Endothelial cell of umbilical vein (primary cell): ENCODE data around the gene PIP4K2C. TPM values are rescaled to one million over a fixed set of nuclear protein-coding genes. Genes with fewer than 3 reads are reported as not detected.

Experiments used
- BruUV-seq: library from RNA; stranded (reverse); fragments of 400-500 nt; replicated peaks from 2 replicates; lab custom pipeline; 2021; lab: Mats Ljungman, UMichigan
- CTCF ChIA-PET: fragments of 300-600, 350-600 bp; sonication (Branson Sonifier 250); formaldehyde crosslinking; loops from one replicate; lab custom pipeline; 2021; ENCODE audit warnings: antibody characterized with exemption, inconsistent platforms; lab: Charles Lee
- POLR2A ChIA-PET: fragments of 300-600, 350-600 bp; sonication (Branson Sonifier 250); formaldehyde crosslinking; loops from one replicate; lab custom pipeline; 2021; ENCODE audit warnings: antibody characterized with exemption, inconsistent platforms; lab: Charles Lee
- DNase-seq: peaks from one replicate; pipeline ENCODE4 v3.0.0-alpha.2; 2011; ENCODE audit warnings: low read depth, low spot score
- FAIRE-seq: peaks from 2 replicates; lab custom pipeline; 2011; peaks lifted over from hg19 to GRCh38; lab: Jason Lieb, UNC
- H2AFZ ChIP-seq: 2 replicates; pipeline ENCODE4 v1.6.0; 2012; ENCODE audit warnings: low read depth, low read length, control low read depth, inconsistent platforms
- H3K27ac ChIP-seq: 2 replicates; pipeline ENCODE4 v1.5.1; 2011; ENCODE audit warnings: low read depth, mild to moderate bottlenecking, control low read depth, low read length, moderate library complexity; ENCODE audit not compliant: insufficient read depth
- H3K27me3 ChIP-seq, 2 experiments: 2 replicates each; pipeline versions ENCODE4 v1.6.0 to v1.6.1; 2011; ENCODE audit warnings: low read length in 2 of 2, mixed read lengths in 1 of 2; ENCODE audit not compliant: control insufficient read depth in 2 of 2, insufficient read depth in 2 of 2
- H3K36me3 ChIP-seq, 2 experiments: 2 replicates in 1 of 2; 3 replicates in 1 of 2; pipeline ENCODE4 v1.5.1; 2011; ENCODE audit warnings: low read length in 2 of 2, mild to moderate bottlenecking in 1 of 2, moderate library complexity in 1 of 2; ENCODE audit not compliant: control insufficient read depth in 2 of 2, insufficient read depth in 2 of 2; ENCODE audit errors: extremely low read depth in 1 of 2
- H3K4me1 ChIP-seq: 3 replicates; pipeline ENCODE4 v1.5.1; 2011; ENCODE audit warnings: mild to moderate bottlenecking, low read length; ENCODE audit not compliant: control insufficient read depth, insufficient read depth; ENCODE audit errors: extremely low read depth
- H3K4me2 ChIP-seq: 2 replicates; pipeline ENCODE4 v1.6.1; 2011; ENCODE audit warnings: low read length, control low read depth, mixed read lengths; ENCODE audit not compliant: insufficient read depth
- H3K4me3 ChIP-seq, 3 experiments: fragments of 200-600 bp in 1 of 3; sonication (generic), shearing (Covaris generic) in 1 of 3; replicated peaks in 1 of 3; 2 replicates each; pipeline ENCODE4 v1.5.1; 2011 to 2016; ENCODE audit warnings: control low read depth in 3 of 3, low read length in 3 of 3, mild to moderate bottlenecking in 2 of 3, inconsistent platforms in 1 of 3, low read depth in 1 of 3, moderate library complexity in 1 of 3; ENCODE audit not compliant: insufficient read depth in 1 of 3
- H3K79me2 ChIP-seq: 2 replicates; pipeline ENCODE4 v1.6.0; 2012; ENCODE audit warnings: low read length, inconsistent platforms; ENCODE audit not compliant: control insufficient read depth, insufficient read depth
- H3K9ac ChIP-seq: replicated peaks from 2 replicates; pipeline ENCODE3; 2011; ENCODE audit warnings: low read length, control low read depth; ENCODE audit not compliant: insufficient read depth; ENCODE audit errors: extremely low read depth
- H3K9me1 ChIP-seq: replicated peaks from 3 replicates; pipeline ENCODE4 v1.6.0; 2011; ENCODE audit warnings: mild to moderate bottlenecking, low read length; ENCODE audit not compliant: control insufficient read depth, insufficient read depth; ENCODE audit errors: extremely low read depth
- H3K9me3 ChIP-seq: replicated peaks from 2 replicates; pipeline ENCODE4 v1.5.1; 2012; ENCODE audit warnings: low read length, inconsistent platforms; ENCODE audit not compliant: control insufficient read depth, insufficient read depth
- H4K20me1 ChIP-seq: replicated peaks from 2 replicates; pipeline ENCODE3; 2011; ENCODE audit warnings: mild to moderate bottlenecking, low read length; ENCODE audit not compliant: control insufficient read depth, insufficient read depth; ENCODE audit errors: extremely low read depth
- EZH2 ChIP-seq: IDR thresholded peaks from 2 replicates; pipeline ENCODE4 v1.6.1; 2012; ENCODE audit warnings: borderline replicate concordance, low read depth, mild to moderate bottlenecking, moderate library complexity, low read length, inconsistent platforms; ENCODE audit not compliant: severe bottlenecking
- FOS ChIP-seq: IDR thresholded peaks from 2 replicates; pipeline ENCODE4 v1.6.1; 2011; ENCODE audit warnings: mild to moderate bottlenecking, low read length, moderate library complexity, borderline replicate concordance; ENCODE audit not compliant: insufficient read depth
- GATA2 ChIP-seq: IDR thresholded peaks from 2 replicates; pipeline ENCODE4 v1.7.0; 2011; ENCODE audit warnings: low read depth, mild to moderate bottlenecking, moderate library complexity, mixed read lengths, low read length; ENCODE audit not compliant: insufficient read length, insufficient read depth
- JUN ChIP-seq: IDR thresholded peaks from 2 replicates; pipeline ENCODE4 v1.6.1; 2011; ENCODE audit warnings: borderline replicate concordance, low read depth; ENCODE audit not compliant: insufficient read length, insufficient read depth
- MYC ChIP-seq: IDR thresholded peaks from one replicate; pipeline ENCODE4 v1.6.1; 2011; ENCODE audit warnings: mild to moderate bottlenecking, low read depth, low read length
- POLR2A ChIP-seq: IDR thresholded peaks from 2 replicates; pipeline ENCODE4 v1.6.1; 2012; ENCODE audit warnings: low read depth, mild to moderate bottlenecking, control low read depth, low read length
- POLR2AphosphoS5 ChIP-seq: IDR thresholded peaks from 2 replicates; pipeline ENCODE4 v1.6.1; 2012; ENCODE audit warnings: low read depth, mild to moderate bottlenecking, control low read depth, low read length, moderate library complexity; ENCODE audit not compliant: insufficient read depth
- dilution Hi-C: fragments of 300-500 bp; cut with MboI; formaldehyde crosslinking; loops from one replicate; pipeline ENCODE4 v1.15.0; 2019; ENCODE audit warnings: low sequenced_read_pairs; ENCODE audit not compliant: extremely low pct_ligation_motif_present
- intact Hi-C: fragments of 100-400 bp; cut with micrococcal nuclease; formaldehyde crosslinking; loops from one replicate; pipeline ENCODE4 v1.10.0; 2022
- polyA plus RNA-seq, 4 experiments: library from polyadenylated mRNA; depleted of rRNA in 3 of 4; stranded (reverse) in 3 of 4; unstranded in 1 of 4; fragments of >200 nt; gene quantifications; 2 replicates each; pipeline versions ENCODE4 v1.2.1 to v1.2.3, GENCODE V29; 2011 to 2012; ENCODE audit warnings: missing spikeins in 1 of 4
- total RNA-seq: library from RNA; stranded (reverse); gene quantifications from 2 replicates; pipeline ENCODE4 v1.2.3, GENCODE V29; 2021
- TF ChIP-seq, protein P1 (sequence below): IDR thresholded peaks from 2 replicates; pipeline ENCODE4 v1.6.1; 2011; ENCODE audit not compliant: insufficient read depth, insufficient read length
- TF ChIP-seq, protein P2 (sequence below), 2 donors: IDR thresholded peaks; 1 replicate in 1 of 2; 2 replicates in 1 of 2; pipeline ENCODE4 v1.5.1; 2011; ENCODE audit warnings: low read length in 2 of 2, mild to moderate bottlenecking in 2 of 2, moderate library complexity in 2 of 2, control low read depth in 1 of 2, inconsistent platforms in 1 of 2, low read depth in 1 of 2; ENCODE audit not compliant: insufficient read depth in 1 of 2; ENCODE audit errors: extremely low read depth in 1 of 2

Gene PIP4K2C
- total and polyA plus RNA-seq, 2 donors (not counting 3 experiments of a cell fraction or from before 2014, with no cell fraction given), result 10.5 to 11.5 TPM

DNA sequence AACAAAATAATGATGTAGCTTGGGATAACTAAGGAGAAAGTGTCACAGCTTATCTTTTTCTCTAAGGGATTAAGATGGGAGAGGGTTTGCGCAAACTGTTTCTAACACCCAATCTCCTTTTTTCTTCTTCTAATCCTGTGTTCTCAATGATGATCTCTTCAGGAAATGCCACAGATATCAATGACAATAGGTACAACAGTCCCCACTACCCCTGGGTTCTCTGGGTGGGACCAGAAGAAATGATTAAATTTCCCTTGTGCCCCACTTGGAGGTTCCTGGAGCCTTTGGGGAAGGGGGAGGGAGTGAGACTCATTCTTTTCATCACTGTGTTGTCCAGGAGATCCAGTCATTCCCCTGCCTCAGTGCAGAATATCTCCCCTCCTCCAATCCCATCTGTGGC lies 8.6 kb upstream of the PIP4K2C start:
- peaks cover 15 to 18% of the 10 kb centered on the region in 2 experiments for H3K27me3 ChIP-seq
- POLR2A ChIA-PET, result interaction anchor here (0.6 kb wide), 1 partner anchor 62 kb away, joined by 3 read pairs; no protein-coding TSS in a partner anchor
- dilution Hi-C loops (no loop called here), intact Hi-C loops (loop anchor here (2.0 kb wide), 1 partner anchor 110 kb away; no protein-coding TSS in a partner anchor)
- no peaks in the 10 kb centered on the region for H3K79me2 ChIP-seq
- no peak overlapping the region for H3K9ac ChIP-seq
- CTCF ChIA-PET, result interaction anchor here (0.8 to 6.0 kb wide), 18 partner anchors 10 to 221 kb away, joined by 3 to 126 read pairs (median 18); partner anchors contain the start of genes ARHGEF25, B4GALNT1, DCTN2 and DTX3
- TF ChIP-seq, protein P1, sequence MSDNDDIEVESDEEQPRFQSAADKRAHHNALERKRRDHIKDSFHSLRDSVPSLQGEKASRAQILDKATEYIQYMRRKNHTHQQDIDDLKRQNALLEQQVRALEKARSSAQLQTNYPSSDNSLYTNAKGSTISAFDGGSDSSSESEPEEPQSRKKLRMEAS, result no peak
- TF ChIP-seq POLR2AphosphoS5, result no peak
- TF ChIP-seq, protein P2, sequence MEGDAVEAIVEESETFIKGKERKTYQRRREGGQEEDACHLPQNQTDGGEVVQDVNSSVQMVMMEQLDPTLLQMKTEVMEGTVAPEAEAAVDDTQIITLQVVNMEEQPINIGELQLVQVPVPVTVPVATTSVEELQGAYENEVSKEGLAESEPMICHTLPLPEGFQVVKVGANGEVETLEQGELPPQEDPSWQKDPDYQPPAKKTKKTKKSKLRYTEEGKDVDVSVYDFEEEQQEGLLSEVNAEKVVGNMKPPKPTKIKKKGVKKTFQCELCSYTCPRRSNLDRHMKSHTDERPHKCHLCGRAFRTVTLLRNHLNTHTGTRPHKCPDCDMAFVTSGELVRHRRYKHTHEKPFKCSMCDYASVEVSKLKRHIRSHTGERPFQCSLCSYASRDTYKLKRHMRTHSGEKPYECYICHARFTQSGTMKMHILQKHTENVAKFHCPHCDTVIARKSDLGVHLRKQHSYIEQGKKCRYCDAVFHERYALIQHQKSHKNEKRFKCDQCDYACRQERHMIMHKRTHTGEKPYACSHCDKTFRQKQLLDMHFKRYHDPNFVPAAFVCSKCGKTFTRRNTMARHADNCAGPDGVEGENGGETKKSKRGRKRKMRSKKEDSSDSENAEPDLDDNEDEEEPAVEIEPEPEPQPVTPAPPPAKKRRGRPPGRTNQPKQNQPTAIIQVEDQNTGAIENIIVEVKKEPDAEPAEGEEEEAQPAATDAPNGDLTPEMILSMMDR (IDR thresholded peaks at IDR 0.05; ENCODE audit: extremely low read depth in 1 of 2, insufficient read depth in 1 of 2, low read depth in 1 of 2, low read length in 2 of 2), result no peak
- no peak for TF ChIP-seq GATA2
- TF ChIP-seq POLR2A, result no peak
- no peak for TF ChIP-seq EZH2
- no peak for TF ChIP-seq MYC
- TF ChIP-seq JUN, result no peak
- TF ChIP-seq FOS, result no peak
- no peak for DNase-seq
- BruUV-seq, result no TSS peak
- no peaks in the 10 kb centered on the region for H3K36me3 ChIP-seq
- H3K4me2 ChIP-seq, result no peak overlapping the region
- H3K27ac ChIP-seq, result no peak overlapping the region
- no peak for FAIRE-seq
- H2AFZ ChIP-seq, result no peak overlapping the region
- no peaks in the 10 kb centered on the region for H3K9me3 ChIP-seq
- H3K9me1 ChIP-seq, result no peaks in the 10 kb centered on the region
- H3K4me1 ChIP-seq, result no peaks in the 10 kb centered on the region
- no peaks in the 10 kb centered on the region for H4K20me1 ChIP-seq
- H3K4me3 ChIP-seq, result no peak overlapping the region
